Loucy (cell line): Measurements from ENCODE around the gene TPM1.

Experiments
- H2AFZ ChIP-seq: fragments of 200-600 bp; sonication (generic); 2 replicates; pipeline ENCODE4 v1.6.0; 2016; ENCODE audit warnings: antibody characterized with exemption, mild to moderate bottlenecking, low read length, moderate library complexity
- H3F3A ChIP-seq: fragments of 200-600 bp; 2 replicates; pipeline ENCODE4 v1.6.0; 2016; ENCODE audit warnings: antibody characterized with exemption, low read depth, mild to moderate bottlenecking
- H3K27me3 ChIP-seq: fragments of 200-600 bp; sonication (generic); 2 replicates; pipeline ENCODE4 v1.6.1; 2014; ENCODE audit warnings: low read length, mild to moderate bottlenecking; ENCODE audit not compliant: insufficient read depth, poor library complexity, severe bottlenecking
- H3K36me3 ChIP-seq: fragments of 200-600 bp; sonication (generic); 2 replicates; pipeline ENCODE4 v1.6.1; 2016; ENCODE audit warnings: low read length; ENCODE audit not compliant: insufficient read depth
- H3K4me1 ChIP-seq: fragments of 200-600 bp; sonication (generic); 2 replicates; pipeline ENCODE4 v1.5.1; 2014; ENCODE audit warnings: low read length, mild to moderate bottlenecking; ENCODE audit not compliant: insufficient read depth, poor library complexity, severe bottlenecking
- H3K4me2 ChIP-seq: fragments of 200-600 bp; sonication (generic); 2 replicates; pipeline ENCODE4 v1.6.0; 2014; ENCODE audit warnings: antibody characterized with exemption, low read length, low read depth, mild to moderate bottlenecking; ENCODE audit not compliant: poor library complexity, severe bottlenecking
- H3K4me3 ChIP-seq: fragments of 200-600 bp; sonication (generic); 2 replicates; pipeline ENCODE4 v1.5.1; 2014; ENCODE audit warnings: low read length, mild to moderate bottlenecking, mixed read lengths; ENCODE audit not compliant: poor library complexity, severe bottlenecking
- H3K79me2 ChIP-seq: fragments of 200-600 bp; sonication (generic); 2 replicates; pipeline ENCODE4 v1.6.1; 2014; ENCODE audit warnings: low read length; ENCODE audit not compliant: insufficient read depth
- H3K9ac ChIP-seq: fragments of 200-600 bp; sonication (generic); 2 replicates; pipeline ENCODE4 v1.6.0; 2014; ENCODE audit warnings: mild to moderate bottlenecking, low read depth, low read length, moderate library complexity; ENCODE audit not compliant: poor library complexity, severe bottlenecking
- H3K9me2 ChIP-seq: fragments of 200-600 bp; sonication (generic); replicated peaks from 2 replicates; pipeline ENCODE4 v1.6.1; 2016; ENCODE audit warnings: low read depth, low read length, mixed read lengths
- H3K9me3 ChIP-seq: fragments of 200-600 bp; sonication (generic); 2 replicates; pipeline ENCODE4 v1.6.1; 2014; ENCODE audit warnings: mild to moderate bottlenecking, antibody characterized with exemption, low read length, low read depth; ENCODE audit not compliant: insufficient read depth
- H4K20me1 ChIP-seq: fragments of 200-600 bp; sonication (generic); 2 replicates; pipeline ENCODE4 v1.6.0; 2014; ENCODE audit warnings: antibody characterized with exemption, low read length, mild to moderate bottlenecking; ENCODE audit not compliant: insufficient read depth, poor library complexity, severe bottlenecking
- CTCF ChIP-seq: fragments of 200-600 bp; sonication (generic); conservative IDR thresholded peaks from 2 replicates; pipeline ENCODE4 v1.5.1; 2014; ENCODE audit warnings: mild to moderate bottlenecking, antibody characterized with exemption, low read length
- EZH2phosphoT487 ChIP-seq: fragments of 200-600 bp; IDR thresholded peaks from 2 replicates; pipeline ENCODE4 v1.6.1; 2018; ENCODE audit warnings: antibody characterized with exemption, mild to moderate bottlenecking, moderate library complexity, borderline replicate concordance

Gene TPM1

GRCh38 chr15:63057468-63058345 lies 15.2 kb downstream of the TPM1 start:
- Histone ChIP-seq H3K36me3 (peaks cover 58% of the 10 kb centered on the region), H3K9me2 (no peaks in the 10 kb centered on the region), H3K9ac (no peak overlapping the region), H3F3A (peaks cover 5% of the 10 kb centered on the region; the same call in 1 of the 2 replicates), H3K27me3 (no peaks in the 10 kb centered on the region), H2AFZ (no peak overlapping the region), H3K4me1 (peaks cover 48% of the 10 kb centered on the region), H3K4me3 (no peak overlapping the region), H4K20me1 (no peaks in the 10 kb centered on the region), H3K79me2 (peaks cover 38% of the 10 kb centered on the region), H3K4me2 (no peak overlapping the region), H3K9me3 (no peaks in the 10 kb centered on the region)
- TF ChIP-seq EZH2phosphoT487 (no peak), CTCF (no peak)

GRCh38 chr15:63059075-63059474 lies 16.5 kb downstream of the TPM1 start:
- no peak overlapping the region for H3K4me3 ChIP-seq
- TF ChIP-seq CTCF: no peak
- no peak for TF ChIP-seq EZH2phosphoT487
- no peaks in the 10 kb centered on the region for H4K20me1 ChIP-seq
- no peaks in the 10 kb centered on the region for H3K27me3 ChIP-seq
- no peak overlapping the region for H3K9ac ChIP-seq
- H3K79me2 ChIP-seq: peaks cover 26% of the 10 kb centered on the region
- H3K9me2 ChIP-seq: no peaks in the 10 kb centered on the region
- peaks cover 52% of the 10 kb centered on the region for H3K4me1 ChIP-seq
- H3K9me3 ChIP-seq: no peaks in the 10 kb centered on the region
- peaks cover 14% of the 10 kb centered on the region; the same call in 1 of the 2 replicates for H3F3A ChIP-seq
- H3K36me3 ChIP-seq: peaks cover 60% of the 10 kb centered on the region
- no peak overlapping the region for H3K4me2 ChIP-seq
- no peak overlapping the region for H2AFZ ChIP-seq

- Histone ChIP-seq H3K9ac (no peak overlapping the region), H4K20me1 (no peaks in the 10 kb centered on the region), H2AFZ (no peak overlapping the region), H3K27me3 (no peaks in the 10 kb centered on the region), H3K36me3 (peaks cover 65% of the 10 kb centered on the region), H3K4me3 (no peak overlapping the region), H3K9me3 (no peaks in the 10 kb centered on the region), H3K4me2 (no peak overlapping the region), H3K79me2 (peaks cover 21% of the 10 kb centered on the region; the same call in 1 of the 2 replicates), H3K9me2 (no peaks in the 10 kb centered on the region), H3K4me1 (peaks cover 49% of the 10 kb centered on the region), H3F3A (peaks cover 17% of the 10 kb centered on the region; the same call in 1 of the 2 replicates)
- TF ChIP-seq EZH2phosphoT487 (no peak), CTCF (no peak)
These were observed 17.1 kb downstream of the TPM1 start for GRCh38 chr15:63059573-63060216.
